C4-2B (cell line): ENCODE measurements around the gene MEF2D.
A peak's percentile ranks its signal among the peaks of the same experiment; 100 is the strongest.

Experiments used
- H3K27ac ChIP-seq: fragments of 450-650 bp; 2 replicates; pipeline ENCODE4 v1.5.1; 2017
- ZFX ChIP-seq: fragments of 450-650 bp; IDR thresholded peaks from 2 replicates; pipeline ENCODE4 v1.6.1; 2017
- TF ChIP-seq, protein P1 (sequence below): fragments of 450-650 bp; conservative IDR thresholded peaks from 2 replicates; pipeline ENCODE4 v1.5.1; 2017; ENCODE audit warnings: mild to moderate bottlenecking

Gene MEF2D

GRCh38 chr1:156471496-156472490 is 28.8 kb downstream of the MEF2D start:
- TF ChIP-seq, protein P1, sequence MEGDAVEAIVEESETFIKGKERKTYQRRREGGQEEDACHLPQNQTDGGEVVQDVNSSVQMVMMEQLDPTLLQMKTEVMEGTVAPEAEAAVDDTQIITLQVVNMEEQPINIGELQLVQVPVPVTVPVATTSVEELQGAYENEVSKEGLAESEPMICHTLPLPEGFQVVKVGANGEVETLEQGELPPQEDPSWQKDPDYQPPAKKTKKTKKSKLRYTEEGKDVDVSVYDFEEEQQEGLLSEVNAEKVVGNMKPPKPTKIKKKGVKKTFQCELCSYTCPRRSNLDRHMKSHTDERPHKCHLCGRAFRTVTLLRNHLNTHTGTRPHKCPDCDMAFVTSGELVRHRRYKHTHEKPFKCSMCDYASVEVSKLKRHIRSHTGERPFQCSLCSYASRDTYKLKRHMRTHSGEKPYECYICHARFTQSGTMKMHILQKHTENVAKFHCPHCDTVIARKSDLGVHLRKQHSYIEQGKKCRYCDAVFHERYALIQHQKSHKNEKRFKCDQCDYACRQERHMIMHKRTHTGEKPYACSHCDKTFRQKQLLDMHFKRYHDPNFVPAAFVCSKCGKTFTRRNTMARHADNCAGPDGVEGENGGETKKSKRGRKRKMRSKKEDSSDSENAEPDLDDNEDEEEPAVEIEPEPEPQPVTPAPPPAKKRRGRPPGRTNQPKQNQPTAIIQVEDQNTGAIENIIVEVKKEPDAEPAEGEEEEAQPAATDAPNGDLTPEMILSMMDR: no peak
- peak; percentile 39; the same call in 1 of the 2 replicates for TF ChIP-seq ZFX
- H3K27ac ChIP-seq: peak overlapping the region; percentile 94

GRCh38 chr1:156470473-156470872 is 30.1 kb downstream of the MEF2D start:
- no peak for TF ChIP-seq ZFX
- TF ChIP-seq, protein P1: no peak
- peak overlapping the region; percentile 94 for H3K27ac ChIP-seq

GRCh38 chr1:156468693-156469345 is 31.8 kb downstream of the MEF2D start:
- H3K27ac ChIP-seq: no peak overlapping the region; the same call in 1 of the 2 replicates
- TF ChIP-seq ZFX: no peak
- TF ChIP-seq, protein P1: no peak

GRCh38 chr1:156467906-156468305 is 32.7 kb downstream of the MEF2D start:
- H3K27ac ChIP-seq: no peak overlapping the region
- TF ChIP-seq, protein P1: no peak
- TF ChIP-seq ZFX: no peak

GRCh38 chr1:156467385-156467784 is 33.2 kb downstream of the MEF2D start:
- H3K27ac ChIP-seq: no peak overlapping the region

DNA sequence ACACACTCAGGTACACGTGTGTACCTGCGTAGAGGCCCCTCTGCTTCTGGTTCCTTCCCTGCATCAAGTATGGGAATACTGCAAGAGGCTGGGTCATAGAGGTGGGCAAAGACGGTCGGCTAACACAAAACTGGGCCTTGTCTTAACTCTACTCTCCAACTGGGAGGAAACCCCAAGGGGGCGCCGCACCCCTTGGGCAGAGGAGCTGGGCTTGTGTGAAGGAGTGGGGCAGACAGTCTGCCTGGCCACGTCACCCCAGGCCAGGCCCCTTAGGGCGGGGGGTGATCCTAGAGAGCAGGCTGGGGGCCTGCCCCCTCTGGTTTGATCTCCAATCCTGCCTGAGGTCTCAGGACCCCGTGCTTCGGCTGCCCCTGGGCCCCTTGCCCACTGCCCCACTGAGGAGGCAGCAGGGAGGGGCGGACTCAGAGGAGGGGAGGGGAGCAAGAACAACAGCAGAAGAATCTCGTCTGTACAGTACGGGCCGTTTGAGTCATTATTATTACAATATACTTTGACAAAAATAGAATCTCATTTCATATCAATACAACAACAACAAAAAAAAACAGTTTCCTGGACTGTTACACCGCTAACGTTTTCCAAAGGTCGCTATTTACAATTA is 34.7 kb downstream of the MEF2D start:
- no peak overlapping the region for H3K27ac ChIP-seq

More at GRCh38 chr1:156467385-156467784, 33.2 kb downstream of the MEF2D start:
- TF ChIP-seq, protein P1: no peak
- TF ChIP-seq ZFX: no peak

More for the DNA sequence above, 34.7 kb downstream of the MEF2D start:
- TF ChIP-seq ZFX: no peak
- TF ChIP-seq, protein P1: no peak
